HS-27A (cell line): ENCODE measurements around the gene NME3.

Experiments
- DNase-seq: peaks from one replicate; pipeline ENCODE4 v3.0.0-alpha.2; 2012; ENCODE audit warnings: low read depth, missing footprints

The NME3 gene

DNA sequence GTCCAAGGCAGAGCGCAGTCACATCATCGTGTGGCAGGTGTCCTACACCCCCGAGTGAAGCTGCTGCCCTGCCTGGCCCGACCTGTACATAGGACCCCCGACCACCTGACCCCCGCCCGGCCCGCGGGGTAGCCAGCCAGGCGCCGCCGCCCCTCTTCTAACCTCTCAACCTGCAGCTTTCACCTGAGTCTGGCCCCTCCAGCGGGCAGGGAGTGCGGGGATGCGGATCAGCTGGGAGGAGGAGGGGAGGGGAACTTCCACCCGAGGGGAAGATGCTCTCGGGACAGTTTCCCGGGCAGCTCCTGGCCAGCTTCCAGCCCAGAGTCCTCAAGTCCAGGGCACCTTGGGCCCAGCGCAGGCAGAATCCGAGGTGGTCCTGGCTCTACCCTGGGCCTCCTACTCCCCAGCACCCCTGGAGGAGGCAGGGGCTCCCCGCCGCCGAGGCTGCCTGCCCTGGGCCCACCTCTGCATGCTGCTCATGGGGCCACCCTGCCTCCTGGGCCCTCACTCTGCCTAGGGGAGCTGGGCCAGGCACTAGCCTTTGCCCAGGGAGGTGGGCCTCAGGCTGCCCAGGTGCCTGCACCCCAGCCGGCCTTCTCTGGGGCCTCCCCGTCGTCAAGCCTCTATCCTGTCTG lies 2.5 kb downstream of the NME3 start:
- DNase-seq, result no peak

DNA sequence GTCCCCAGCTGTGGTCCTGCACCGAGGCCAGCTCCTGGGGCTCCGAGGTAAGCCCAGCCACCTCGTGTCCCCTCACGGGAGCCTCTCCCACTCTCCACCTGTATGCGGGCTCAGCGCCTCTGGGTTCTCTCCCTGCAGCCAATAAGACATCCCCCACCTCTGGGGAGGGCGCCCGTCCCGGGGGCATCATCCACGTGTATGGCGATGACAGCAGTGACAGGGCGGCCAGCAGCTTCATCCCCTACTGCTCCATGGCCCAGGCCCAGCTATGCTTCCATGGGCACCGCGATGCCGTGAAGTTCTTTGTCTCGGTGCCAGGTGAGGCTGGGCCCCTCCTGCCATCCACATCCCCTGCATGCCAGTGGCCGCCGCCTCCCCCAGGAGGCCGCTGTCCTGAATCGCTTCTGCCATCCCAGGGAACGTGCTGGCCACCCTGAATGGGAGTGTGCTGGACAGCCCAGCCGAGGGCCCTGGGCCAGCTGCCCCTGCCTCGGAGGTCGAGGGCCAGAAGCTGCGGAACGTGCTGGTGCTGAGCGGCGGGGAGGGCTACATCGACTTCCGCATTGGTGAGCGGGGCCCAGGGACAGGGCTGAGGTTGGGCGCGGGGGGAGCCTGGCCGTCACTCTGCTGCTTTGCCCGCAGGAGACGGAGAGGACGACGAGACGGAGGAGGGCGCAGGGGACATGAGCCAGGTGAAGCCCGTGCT lies 3.1 kb downstream of the NME3 start:
- no peak for DNase-seq

- no peak for DNase-seq
Measured at GRCh38 chr16:1767116-1767994, 4.0 kb downstream of the NME3 start.

- no peak for DNase-seq
Measured at GRCh38 chr16:1766701-1767100, 4.6 kb downstream of the NME3 start.

DNA sequence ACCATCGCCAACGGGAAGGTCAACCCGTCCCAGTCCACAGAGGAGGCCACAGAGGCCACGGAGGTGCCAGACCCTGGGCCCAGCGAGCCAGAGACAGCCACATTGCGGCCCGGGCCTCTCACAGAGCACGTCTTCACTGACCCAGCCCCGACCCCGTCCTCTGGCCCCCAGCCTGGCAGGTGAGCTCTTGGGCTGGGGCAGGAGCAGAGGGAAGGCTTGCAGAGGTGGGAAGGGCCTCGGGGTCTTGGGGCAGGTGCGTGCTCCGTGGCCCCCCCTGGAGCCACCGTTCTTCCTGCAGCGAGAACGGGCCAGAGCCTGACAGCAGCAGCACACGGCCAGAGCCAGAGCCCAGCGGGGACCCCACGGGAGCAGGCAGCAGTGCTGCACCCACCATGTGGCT lies 5.1 kb downstream of the NME3 start:
- no peak for DNase-seq

DNA sequence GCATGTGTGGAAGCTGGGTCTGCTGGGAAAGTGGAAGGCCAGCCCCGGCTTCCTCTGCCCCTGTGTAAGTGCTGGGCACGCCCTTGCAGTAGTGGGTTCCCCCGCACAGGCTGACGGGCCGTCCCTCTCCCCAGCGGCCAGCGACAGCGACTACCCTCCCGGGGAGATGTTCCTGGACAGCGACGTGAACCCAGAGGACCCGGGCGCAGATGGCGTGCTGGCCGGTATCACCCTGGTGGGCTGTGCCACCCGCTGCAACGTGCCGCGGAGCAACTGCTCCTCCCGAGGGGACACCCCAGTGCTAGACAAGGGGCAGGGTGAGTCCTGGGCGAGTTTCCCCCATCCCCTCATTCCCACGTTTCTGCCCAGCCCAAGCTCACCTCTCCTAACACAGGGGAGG lies 5.5 kb downstream of the NME3 start:
- DNase-seq, result no peak

DNA sequence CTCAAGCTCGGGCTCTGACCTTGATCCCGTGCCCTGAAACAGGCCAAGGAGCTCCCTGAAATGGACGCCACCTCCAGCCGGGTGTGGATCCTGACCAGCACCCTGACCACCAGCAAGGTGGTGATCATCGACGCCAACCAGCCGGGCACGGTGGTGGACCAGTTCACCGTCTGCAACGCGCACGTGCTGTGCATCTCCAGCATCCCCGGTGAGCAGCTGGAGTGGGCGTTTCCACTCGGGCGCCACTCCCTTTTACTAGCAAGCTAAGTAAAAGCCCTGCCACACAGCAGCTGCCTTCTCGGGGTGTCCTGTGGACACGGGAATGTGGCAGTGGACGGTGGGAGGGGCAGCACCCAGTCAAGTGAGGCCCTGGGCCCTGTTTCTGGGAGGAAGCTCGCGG lies 6.4 kb downstream of the NME3 start:
- DNase-seq, result no peak

- DNase-seq, result no peak
Measured at GRCh38 chr16:1763521-1764511, 7.5 kb downstream of the NME3 start.

DNA sequence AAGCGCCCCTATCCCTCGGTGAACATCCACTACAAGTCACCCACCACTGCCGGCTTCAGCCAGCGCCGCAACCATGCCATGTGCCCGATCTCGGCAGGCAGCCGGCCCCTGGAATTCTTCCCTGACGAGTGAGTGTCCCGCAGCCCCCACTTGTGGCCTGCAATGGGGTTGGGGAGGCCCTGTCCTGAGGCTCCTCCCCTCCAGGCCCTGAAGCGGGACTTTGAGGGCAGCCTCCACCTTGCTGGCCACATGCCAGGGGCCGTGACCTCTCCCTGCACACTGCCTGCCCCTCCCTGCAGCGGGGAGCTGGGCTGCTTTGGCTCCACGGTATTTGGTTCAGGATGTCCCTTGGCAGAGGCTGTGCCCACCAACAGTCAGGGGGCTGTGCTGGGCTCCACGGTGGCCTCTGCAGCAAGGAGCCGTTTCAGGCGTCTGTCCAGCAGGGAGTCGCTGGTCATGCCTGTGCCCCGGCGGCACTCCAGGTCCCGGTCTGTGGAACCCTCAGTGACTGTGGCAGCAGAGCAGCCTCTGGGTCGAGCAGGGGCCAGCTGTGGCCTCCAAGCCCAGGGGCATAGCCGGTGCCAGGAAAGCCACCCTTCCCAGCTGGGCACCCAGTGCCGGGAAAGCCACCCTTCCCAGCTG lies 8.3 kb downstream of the NME3 start:
- DNase-seq, result no peak

GRCh38 chr16:1762196-1762878 lies 9.0 kb downstream of the NME3 start:
- no peak for DNase-seq

- DNase-seq, result no peak
Measured at GRCh38 chr16:1761751-1762150, 9.6 kb downstream of the NME3 start.

GRCh38 chr16:1760911-1761310 lies 10.4 kb downstream of the NME3 start:
- no peak for DNase-seq

- no peak for DNase-seq
Measured at GRCh38 chr16:1759511-1759910, 11.8 kb downstream of the NME3 start.

GRCh38 chr16:1758923-1759322 lies 12.4 kb downstream of the NME3 start:
- no peak for DNase-seq

GRCh38 chr16:1757714-1758461 lies 13.5 kb downstream of the NME3 start:
- no peak for DNase-seq

GRCh38 chr16:1754204-1754603 lies 17.1 kb downstream of the NME3 start:
- DNase-seq, result no peak

GRCh38 chr16:1752853-1753252 lies 18.5 kb downstream of the NME3 start:
- no peak for DNase-seq

- DNase-seq, result no peak
Measured at GRCh38 chr16:1751946-1752345, 19.4 kb downstream of the NME3 start.

GRCh38 chr16:1749152-1750117 lies 21.9 kb downstream of the NME3 start:
- no peak for DNase-seq
